Ammon's horn (tissue), 1 donor: ENCODE measurements around the gene RAB3D.
"Not testable (repeated sequence)": the region's sequence is repeated elsewhere in the genome, so short reads cannot be mapped to it uniquely, and the experiment has no call there.

Experiments used
- DNase-seq: peaks from one replicate; pipeline ENCODE4 v3.0.0-alpha.2; 2016; ENCODE audit warnings: low spot score

The RAB3D gene

DNA sequence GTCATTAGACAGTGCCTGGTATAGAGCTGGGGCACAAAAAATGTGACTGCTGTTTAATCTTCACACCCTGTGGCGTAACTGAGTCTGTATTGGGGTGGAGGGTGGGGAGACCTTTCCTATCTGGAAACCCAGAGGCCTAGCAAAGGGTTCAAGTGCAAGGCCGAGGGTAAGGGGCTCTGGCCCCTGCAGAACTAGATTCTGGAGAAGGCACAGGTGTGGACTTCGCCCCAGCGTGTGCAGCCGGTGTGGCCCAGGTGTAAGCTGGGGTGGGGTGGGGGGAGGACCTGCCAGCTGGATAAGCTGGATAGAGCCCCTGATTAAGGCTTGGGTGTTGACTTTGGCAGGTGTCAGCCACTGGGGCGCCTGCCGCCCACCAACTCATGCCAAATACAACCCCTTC lies 1.3 kb downstream of the RAB3D start:
- DNase-seq: no peak

DNA sequence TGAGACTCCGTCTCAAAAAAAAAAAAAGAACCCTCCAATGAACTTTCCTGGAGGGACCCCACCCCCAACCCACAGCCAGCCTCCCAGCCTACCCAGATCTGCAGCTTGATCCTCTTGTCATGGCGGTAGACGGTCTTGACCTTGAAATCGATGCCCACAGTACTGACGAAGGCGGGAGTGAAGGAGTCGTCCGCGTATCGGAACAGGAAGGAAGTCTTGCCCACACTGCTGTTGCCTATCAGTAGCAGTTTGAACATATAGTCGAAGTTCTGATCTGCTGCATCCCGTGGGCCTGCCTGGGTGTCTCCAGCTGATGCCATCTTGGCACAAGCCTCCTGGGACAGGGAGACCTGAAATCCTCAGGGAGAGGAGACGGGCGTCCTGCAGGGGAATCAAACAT lies 2.4 kb downstream of the RAB3D start:
- no peak for DNase-seq

DNA sequence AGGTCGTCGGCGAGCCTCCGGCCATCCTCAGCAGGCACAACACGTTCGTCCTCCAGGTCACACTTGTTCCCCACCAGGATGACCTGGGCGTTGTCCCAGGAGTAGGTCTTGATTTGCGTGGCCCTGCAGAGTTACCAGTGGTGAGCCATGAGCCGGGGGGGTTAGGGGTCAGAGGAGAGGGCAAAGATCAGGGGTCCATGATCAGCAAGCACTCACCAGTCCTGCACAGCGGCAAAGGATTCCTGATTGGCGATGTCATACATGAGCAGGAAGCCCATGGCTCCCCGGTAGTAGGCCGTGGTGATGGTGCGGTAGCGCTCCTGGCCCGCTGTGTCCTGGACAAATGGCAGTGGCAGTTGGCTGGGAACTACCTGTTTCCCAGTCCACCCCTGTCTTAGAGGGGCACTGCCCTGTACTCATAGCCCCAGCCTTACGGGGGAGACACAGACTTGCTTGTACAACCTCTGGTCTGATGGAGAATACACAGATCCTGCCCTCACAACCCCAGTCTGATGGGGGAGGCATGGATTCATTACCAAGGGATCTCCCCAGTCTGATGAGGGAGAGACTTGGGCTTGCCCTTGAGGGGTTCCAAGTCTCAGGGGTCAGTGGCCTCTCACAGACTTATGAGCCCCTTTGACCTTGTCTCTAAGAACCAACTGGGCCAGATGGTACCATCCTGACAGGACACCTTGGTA lies 3.9 kb downstream of the RAB3D start:
- DNase-seq: no peak

DNA sequence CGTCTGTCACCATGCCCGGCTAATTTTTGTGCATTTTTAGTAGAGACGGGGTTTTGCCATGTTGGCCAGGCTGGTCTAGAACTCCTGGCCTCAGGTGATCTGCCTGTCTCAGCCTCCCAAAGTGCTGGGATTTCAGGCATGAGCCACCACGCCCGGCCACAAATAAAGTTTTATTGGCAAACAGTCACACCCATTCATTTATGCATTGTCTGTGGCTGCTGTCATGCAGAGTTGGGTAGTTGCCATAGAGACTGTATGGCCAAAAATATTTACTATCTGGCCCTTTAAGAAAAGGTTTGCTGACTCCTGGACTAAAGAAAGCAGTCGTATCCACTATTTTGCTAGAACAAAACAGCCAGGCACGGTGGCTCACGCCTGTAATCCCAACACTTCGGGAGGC lies 5.6 kb downstream of the RAB3D start:
- DNase-seq: not testable (repeated sequence)

DNA sequence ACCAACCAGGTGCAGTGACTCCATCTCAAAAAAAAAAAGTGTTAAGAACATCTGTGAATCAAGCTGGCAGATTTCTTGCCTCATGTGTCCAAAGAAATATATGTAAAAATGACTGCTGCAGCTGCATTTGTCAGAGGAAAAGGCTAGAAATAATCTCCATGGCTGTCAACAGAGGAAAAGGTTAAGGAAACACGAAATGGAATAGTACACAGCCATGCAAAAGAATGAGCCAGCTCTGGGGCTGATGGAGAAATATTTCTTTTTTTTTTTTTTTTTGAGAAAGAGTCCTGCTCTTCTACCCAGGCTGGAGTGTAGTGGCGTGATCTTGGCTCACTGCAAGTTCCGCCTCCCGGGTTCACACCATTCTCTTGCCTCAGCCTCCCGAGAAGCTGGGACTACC lies 6.6 kb downstream of the RAB3D start:
- no peak for DNase-seq

DNA sequence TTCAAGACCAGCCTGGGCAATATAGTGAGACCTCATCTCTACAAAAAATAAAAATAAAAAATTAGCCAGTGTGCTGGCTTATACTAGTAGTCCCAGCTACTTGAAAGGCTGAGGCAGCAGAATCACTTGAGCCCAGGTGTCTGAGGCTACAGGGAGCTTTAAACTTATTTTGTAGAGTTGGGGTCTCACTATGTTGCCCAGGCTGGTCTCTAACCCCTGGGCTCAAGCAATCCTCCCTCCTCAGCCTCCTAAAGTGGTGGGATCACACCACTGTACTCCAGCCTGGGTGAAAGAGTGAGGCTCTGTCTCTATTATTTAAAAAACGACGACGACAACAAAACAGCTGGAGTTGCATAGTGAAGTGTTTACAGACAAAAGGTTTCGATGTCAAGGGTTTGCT lies 8.0 kb downstream of the RAB3D start:
- DNase-seq: no peak

DNA sequence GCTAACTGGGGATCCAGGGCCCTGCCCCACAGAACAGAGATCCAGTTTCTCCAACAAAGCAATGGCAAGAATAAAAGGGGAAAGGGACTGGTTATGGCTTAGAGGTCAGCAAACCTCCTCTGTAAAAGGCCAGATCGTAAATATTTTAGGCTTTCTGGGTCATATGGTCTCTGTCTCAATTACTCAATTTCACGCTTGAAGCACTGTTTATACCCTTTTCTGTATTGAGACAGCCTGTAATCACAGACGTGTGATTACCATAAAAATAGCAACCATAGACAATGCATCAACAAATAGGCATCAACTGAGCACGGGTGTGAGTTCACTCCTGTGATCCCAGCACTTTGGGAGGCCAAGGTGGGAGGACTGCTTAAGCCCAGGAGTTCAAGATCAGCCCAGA lies 9.3 kb downstream of the RAB3D start:
- DNase-seq: no peak

DNA sequence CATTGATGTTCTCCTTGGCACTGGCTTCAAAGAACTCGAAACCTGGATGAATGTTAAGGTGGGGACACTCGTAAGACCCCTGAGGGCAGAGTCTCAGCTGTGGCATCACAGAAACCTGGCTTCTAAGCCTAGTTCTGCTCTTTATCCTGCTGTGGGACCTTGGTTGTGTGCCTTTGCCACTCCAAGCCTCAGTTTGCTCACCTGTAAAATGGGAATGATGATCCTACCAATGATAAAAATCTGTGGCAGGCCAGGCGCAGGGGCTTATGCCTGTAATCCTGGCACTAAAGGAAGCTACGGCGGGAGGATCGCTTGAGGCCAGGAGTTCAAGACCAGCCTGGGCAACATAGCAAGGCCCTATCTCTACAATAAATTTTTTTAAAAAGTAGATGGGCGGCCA lies 13.9 kb downstream of the RAB3D start:
- no peak for DNase-seq

DNA sequence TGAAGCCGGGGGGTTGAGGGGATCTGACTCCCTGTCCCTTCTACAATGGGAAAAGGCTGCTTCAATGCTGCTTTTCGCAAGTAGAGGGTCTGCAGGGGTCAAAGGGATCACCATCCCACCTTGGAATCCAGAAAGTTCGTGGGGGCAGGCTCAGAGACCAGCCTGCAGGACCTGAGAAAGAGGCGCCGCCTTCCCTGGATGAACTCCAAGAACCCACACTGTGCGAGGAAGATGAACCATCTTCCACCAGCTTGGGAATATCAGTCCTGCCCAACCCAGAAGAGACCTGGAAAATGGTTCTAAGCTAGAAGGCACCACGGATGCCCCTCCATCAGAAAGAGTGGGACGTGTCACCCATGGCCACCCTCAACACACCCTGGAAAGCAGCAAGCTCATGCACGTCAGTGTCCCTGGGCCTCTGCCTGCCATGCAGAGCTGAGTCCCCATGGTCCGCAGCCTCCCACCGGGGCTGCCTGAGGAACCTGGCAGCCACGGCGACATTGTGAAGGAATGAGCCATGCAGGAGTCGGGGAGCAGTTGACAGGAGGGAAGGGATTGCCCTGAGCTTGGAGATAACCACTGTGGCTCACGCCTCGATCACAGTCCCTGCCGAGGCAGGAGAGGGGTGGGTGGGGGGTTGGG lies 14.6 kb downstream of the RAB3D start:
- DNase-seq: no peak

DNA sequence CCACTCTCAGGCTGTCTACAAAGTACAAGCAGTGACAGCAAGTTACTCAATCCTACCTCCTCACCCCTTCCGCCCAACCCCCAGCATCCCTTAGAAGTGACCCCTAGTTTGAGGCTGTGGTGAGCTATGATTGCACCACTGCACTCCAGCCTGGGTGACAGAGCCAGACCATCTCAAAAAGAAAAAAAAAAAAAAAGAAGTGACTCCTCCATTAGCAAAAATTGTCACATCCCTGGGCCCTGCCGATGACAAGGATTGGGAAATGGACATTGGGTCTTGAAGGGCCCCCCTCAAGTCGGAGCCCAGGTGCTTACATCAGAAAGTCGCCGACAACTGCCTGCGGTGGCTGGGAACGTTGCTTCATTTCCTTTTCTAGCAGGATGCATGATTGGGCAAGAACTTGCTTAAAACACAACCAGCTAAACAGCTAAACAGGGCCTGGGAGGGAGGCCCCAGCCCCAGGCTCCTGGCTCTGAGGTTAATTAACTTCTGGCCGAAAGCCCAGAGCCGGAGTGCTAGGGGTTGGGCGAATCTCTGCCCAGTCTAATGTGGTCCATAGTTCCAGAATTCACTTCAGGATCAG lies 15.3 kb downstream of the RAB3D start:
- DNase-seq: peak; percentile 83

DNA sequence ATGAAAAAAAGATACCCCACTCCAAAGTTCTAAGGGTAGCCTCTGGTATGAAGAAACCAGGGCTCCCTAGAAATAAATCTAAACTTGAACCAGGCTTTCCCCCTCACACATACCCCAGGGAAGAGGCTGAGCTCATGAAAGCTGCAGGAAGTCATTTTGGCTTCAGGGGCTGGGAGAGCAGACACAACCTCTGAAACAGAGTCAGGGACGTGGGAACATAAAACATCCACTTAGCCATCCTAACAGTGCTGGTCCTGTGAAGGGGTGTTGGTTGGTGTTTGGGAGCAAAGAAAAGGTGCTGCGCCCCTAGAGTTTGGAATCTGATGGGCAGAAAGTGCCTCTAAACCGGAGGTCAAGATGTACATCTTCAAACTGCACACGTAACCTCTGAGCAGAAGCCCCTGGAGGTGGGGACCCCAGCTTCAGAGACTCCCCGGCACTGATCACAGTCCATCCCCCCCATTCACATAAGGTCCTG lies 15.8 kb downstream of the RAB3D start:
- DNase-seq: no peak

DNA sequence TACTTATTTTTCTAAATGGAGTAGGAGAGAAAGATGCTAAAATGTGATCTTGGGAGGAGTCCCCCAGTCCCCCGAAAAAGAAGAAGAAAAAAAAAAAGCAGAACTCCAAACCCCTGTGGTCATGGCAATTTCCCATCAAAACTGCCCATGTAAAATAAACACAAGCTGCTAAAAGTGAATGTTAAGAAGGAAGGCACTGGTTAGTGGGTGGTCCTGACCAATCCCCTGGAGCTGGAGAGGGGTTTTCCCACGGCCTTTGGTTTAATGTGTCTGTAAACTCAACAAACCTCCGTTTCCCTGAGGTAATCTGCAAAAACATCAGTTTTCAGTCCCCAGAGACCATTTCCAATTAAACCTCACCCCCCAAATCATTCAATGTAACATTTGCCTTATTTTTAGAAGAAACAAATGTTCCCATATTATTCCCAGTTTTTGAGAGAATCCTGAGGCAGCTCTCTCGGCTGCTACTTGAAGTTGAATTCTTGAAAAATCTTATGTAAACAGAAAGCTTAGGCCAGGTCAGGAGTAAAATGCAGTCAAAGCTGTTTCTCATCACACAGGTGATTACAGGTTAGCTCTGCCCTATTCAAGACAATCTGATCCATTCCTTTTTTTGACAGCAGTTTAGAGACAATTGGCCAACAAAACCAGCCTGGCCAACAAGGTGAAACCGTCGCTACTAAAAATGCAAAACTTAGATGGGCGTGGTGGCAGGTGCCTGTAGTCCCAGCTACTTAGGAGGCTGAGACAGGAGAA lies 17.0 kb downstream of the RAB3D start:
- no peak for DNase-seq

DNA sequence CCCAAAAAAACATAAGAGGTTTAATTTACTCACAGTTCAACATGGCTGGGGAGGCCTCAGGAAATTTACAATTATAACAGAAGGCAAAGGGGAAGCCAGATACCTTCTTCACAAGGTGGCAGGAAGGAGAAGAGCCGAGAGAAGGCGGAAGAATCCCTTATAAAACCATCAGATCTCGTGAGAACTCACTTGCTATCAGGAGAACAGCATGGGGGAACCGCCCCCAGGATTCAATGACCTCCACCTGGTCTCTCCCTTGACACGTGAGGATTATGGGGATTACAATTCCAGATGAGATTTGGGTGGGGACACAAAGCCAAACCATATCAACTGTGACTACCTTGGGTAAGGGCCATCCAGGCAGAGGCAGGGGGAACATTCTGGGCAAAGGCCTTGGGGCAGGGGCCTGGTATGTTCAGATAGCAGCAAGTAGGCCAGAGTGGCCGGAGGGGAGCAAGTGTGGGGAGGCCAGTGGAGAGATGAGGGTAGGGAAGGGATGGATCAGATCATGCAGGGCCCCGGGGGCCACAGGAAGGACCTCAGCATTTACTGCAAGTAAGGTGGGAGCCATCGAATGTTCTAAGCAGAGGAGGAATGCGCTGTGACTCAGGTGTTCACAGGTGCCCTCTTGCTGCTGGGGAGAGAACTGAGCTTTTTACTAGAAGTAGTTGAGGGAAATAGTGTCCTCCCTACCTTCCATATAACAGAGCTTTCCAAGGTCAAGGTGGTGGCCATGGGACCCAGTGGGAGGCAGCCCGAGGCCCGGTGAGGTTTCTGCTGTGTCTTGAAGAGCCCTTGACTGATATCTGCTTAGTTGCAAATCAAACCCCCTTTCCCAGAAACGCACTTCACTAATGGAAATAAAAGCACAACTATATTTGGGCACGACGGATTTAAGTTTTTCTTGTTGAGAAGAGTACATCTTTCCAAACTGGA lies 18.0 kb downstream of the RAB3D start:
- no peak for DNase-seq

DNA sequence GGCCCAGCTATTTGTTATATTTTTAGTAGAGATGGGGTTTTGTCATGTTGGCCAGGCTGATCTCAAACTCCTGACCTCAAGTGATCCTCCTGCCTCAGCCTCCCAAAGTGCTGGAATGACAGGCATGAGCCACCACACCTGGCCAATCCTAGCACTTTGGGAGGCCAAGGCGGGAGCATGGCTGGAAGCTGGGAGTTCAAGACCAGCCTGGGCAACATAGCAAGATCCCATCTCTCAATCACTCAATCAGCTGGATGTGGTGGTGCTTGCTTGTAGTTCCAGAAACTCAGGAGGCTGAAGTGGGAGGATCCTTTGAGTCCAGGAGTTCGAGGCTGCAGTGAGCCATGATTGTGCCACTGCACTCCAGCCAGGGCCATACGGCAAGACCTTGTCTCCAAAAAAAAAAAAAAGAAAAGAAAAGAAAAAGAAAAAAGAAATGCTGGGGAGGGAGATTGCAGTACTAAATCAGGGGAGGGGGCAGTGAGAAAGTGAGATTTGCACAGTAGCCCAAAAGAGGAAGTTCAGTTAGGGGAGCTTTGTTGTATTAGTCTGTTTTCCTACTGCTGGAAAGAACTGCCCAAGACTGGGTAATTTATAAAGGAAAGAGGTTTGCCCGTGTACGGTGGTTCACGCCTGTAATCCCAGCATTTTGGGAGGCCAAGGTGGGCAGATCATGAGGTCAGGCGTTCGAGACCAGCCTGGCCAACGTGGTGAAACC lies 19.0 kb downstream of the RAB3D start:
- not testable (repeated sequence) for DNase-seq

DNA sequence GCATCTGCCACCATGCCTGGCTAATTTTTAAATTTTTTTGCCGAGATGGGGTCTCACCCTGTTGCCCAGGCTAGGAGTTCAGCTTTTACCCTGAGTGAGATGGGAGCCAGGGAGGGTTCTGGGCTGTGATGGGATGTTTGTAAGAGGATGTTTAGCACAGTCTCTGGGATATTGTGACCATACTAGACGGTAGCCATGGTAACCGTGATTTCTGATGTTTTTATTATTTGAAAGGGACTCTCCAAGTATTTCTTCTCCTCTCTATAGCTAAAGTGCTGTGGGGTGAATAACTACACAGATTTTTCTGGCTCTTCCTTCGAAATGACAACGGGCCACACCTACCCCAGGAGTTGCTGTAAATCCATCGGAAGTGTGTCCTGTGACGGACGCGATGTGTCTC lies 33.1 kb downstream of the RAB3D start:
- DNase-seq: no peak

DNA sequence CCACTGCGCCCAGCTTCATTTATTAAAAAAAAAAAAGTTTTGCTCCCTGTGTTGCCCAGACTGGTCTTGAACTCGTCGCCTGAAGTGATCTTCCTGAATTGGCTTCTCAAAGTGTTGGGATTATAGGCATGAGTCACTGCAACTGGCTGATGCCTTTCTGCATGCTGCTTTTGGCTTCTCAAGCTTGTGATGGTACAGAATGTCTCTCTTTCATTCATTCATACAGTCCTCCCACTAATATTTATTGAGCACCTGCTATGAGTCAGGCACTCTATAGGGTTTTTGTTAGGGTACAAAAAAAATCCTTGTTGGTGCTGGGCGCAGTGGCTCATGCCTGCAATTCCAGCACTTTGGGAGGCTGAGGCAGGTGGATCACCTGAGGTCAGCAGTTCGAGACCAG lies 34.5 kb downstream of the RAB3D start:
- no peak for DNase-seq

DNA sequence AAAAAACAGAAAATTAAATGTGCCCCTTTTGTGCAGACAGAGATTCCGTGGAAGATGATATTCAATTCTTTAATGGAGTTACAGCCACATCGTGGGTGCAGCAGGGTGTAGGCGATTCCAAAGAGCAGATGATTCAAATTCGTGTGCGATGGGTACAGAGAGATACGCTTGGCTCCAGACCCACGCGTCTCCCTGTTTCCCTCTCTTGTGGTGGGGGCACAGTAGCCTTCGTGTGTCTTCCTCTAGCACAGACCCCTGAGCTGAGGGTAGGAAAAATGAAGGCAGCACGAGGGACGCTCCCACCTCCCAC lies 38.7 kb downstream of the RAB3D start:
- DNase-seq: peak; percentile 61

DNA sequence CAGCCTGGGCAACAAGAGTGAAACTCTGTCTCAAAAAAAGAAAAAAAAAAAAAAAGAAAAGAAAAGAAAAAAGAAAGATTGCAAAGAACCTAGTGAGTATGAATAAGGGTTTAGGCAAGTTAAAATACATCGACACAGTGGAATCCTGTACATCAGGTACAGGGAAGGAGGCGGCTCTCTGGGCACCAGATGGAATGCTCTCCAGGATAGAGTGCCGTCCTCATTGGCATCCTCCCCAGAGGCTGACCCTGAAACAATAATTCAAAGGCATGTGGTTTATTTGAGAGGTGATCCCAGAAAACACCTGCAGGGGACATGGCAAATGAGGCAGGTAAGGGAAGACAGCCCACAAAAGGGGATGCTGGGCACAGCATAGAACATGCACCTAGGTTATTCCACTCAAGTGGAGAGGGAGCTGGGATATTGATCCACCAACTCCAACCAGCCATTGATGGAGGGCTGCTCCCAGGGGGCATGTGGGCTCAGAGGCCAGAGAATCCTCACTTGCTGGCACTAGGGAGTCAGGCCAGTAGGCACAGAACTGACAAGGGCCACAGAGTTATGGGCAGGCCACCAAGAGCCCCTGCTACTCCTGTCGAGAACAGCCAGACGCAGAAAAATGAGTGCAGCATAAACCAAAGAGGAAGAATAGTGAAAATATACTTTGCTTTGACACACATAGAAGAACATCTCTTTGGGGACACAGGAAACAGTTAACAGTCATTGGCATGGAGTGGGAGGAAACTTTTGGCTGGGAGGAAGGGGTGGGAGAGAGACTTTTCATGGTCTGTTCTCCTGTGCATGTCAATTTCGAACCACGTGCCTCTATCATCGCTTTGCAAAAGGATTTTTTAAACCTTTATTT lies 39.3 kb downstream of the RAB3D start:
- peak; percentile 44 for DNase-seq

DNA sequence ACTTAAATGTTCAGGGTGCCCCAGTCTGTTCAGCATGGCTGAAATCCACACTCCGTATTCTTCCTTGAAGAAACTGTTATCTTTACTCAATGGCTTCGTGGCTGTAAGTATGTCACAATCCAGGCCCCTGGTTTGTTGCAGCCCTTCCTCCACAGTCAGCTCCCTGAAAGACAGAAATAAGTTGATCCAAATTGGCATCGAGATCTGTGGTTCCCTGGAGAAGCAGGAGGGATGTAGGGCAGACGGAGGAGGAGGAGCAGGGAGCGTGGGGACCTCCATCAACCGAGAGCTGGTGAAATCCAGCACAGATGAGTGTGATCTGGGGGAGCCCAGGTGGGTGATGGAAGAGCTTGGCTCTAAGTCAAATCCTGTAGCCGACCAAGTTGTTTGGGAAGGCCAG lies 43.2 kb downstream of the RAB3D start:
- no peak for DNase-seq

DNA sequence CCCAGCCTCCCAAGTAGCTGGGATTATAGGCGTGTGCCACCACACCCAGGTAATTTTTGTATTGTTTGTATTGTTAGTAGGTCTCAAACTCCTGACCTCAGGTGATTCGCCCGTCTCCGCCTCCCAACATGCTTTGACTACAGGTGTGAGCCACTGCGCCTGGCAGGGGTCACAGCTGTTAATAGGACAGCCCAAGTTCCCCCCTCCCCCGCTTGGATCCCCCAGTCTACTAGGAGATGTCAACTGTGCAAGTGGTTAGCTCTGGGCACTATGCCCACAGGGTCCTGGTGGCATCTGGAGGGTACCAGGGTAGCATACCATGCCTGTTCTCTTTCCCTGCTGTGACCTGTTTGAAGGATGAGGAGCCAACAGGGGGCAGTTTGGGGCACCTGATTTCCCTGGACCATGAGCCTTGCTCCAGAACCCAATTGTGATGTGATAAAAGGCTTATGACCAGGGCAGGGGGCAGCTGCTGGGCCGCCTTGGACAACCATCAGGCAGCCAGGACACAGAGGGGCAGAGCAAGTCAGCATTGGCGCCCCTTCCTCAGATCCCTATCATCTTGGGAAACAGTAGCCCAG lies 43.7 kb downstream of the RAB3D start, which contains the start of gene TSPAN16:
TSS of gene TSPAN16 (plus strand) at position 496 of the 581 bp plus-strand sequence. CDS start 138 bp downstream, outside the sequence.
- DNase-seq: no peak
